HepG2 (cell line): ENCODE results near the gene NCOA5. TPM values are rescaled to one million over a fixed set of nuclear protein-coding genes. Genes with fewer than 3 reads are reported as not detected.

Source experiments
- AHR ChIP-seq: IDR thresholded peaks from 2 replicates; pipeline ENCODE4 v1.6.1; 2018; ENCODE audit warnings: missing genetic modification reagents, missing compliant biosample characterization
- BRD4 ChIP-seq: sonication (generic); formaldehyde crosslinking; IDR thresholded peaks from 2 replicates; pipeline ENCODE4 v1.4.0; 2020; ENCODE audit warnings: missing genetic modification reagents
- CBX1 ChIP-seq: IDR thresholded peaks from one replicate; pipeline ENCODE4 v1.6.1; 2016; ENCODE audit warnings: antibody characterized with exemption, low read depth
- CSRNP1 ChIP-seq: sonication (generic); formaldehyde crosslinking; IDR thresholded peaks from 2 replicates; pipeline ENCODE4 v1.8.1; 2023; ENCODE audit warnings: mild to moderate bottlenecking, missing genetic modification reagents
- EEA1 ChIP-seq: sonication (generic); formaldehyde crosslinking; IDR thresholded peaks from 2 replicates; pipeline ENCODE4 v1.5.1; 2020; ENCODE audit warnings: mild to moderate bottlenecking, missing genetic modification reagents, borderline replicate concordance
- HNRNPUL1 ChIP-seq: fragments of 200-400 bp; formaldehyde crosslinking; IDR thresholded peaks from 2 replicates; pipeline ENCODE4 v1.6.1; 2017; ENCODE audit warnings: low read depth, mild to moderate bottlenecking, low read length, moderate library complexity
- MIER3 ChIP-seq: IDR thresholded peaks from 2 replicates; pipeline ENCODE4 v1.6.1; 2016; ENCODE audit warnings: missing compliant biosample characterization, borderline replicate concordance
- MLLT10 ChIP-seq: sonication (generic); formaldehyde crosslinking; IDR thresholded peaks from 2 replicates; pipeline ENCODE4 v1.4.0; 2020; ENCODE audit warnings: missing genetic modification reagents
- NFKBIZ ChIP-seq: IDR thresholded peaks from 2 replicates; pipeline ENCODE4 v1.6.1; 2018; ENCODE audit warnings: missing genetic modification reagents, missing compliant biosample characterization
- NFRKB ChIP-seq: fragments of 450-650 bp; IDR thresholded peaks from 2 replicates; pipeline ENCODE4 v1.6.1; 2017
- NFYC ChIP-seq: IDR thresholded peaks from 2 replicates; pipeline ENCODE4 v1.6.1; 2016; ENCODE audit warnings: missing genetic modification reagents, missing compliant biosample characterization
- NR1H2 ChIP-seq: sonication (generic); formaldehyde crosslinking; IDR thresholded peaks from 2 replicates; pipeline ENCODE4 v1.8.1; 2022; ENCODE audit warnings: low read depth, missing genetic modification reagents, borderline replicate concordance
- REXO4 ChIP-seq: sonication (generic); formaldehyde crosslinking; IDR thresholded peaks from 2 replicates; pipeline ENCODE4 v1.8.0; 2022; ENCODE audit warnings: missing genetic modification reagents, mild to moderate bottlenecking, borderline replicate concordance
- SALL1 ChIP-seq: sonication (generic); formaldehyde crosslinking; IDR thresholded peaks from 2 replicates; pipeline ENCODE4 v1.8.0; 2022; ENCODE audit warnings: mild to moderate bottlenecking, missing genetic modification reagents
- ZFP82 ChIP-seq: sonication (generic); formaldehyde crosslinking; IDR thresholded peaks from 2 replicates; pipeline ENCODE4 v1.5.1; 2020; ENCODE audit warnings: mild to moderate bottlenecking, missing genetic modification reagents, borderline replicate concordance
- ZFP91 ChIP-seq: sonication (generic); formaldehyde crosslinking; IDR thresholded peaks from 2 replicates; pipeline ENCODE4 v1.9.0; 2022; ENCODE audit warnings: missing genetic modification reagents, mild to moderate bottlenecking, borderline replicate concordance
- ZMYM2 ChIP-seq: sonication (generic); formaldehyde crosslinking; IDR thresholded peaks from 2 replicates; pipeline ENCODE4 v1.8.0; 2022; ENCODE audit warnings: mild to moderate bottlenecking, missing genetic modification reagents
- ZNF225 ChIP-seq: sonication (generic); formaldehyde crosslinking; IDR thresholded peaks from 2 replicates; pipeline ENCODE4 v1.4.0; 2020; ENCODE audit warnings: mild to moderate bottlenecking, missing genetic modification reagents
- ZNF572 ChIP-seq: sonication (generic); formaldehyde crosslinking; IDR thresholded peaks from 2 replicates; pipeline ENCODE4 v1.5.1; 2020; ENCODE audit warnings: mild to moderate bottlenecking, missing genetic modification reagents
- ZNF766 ChIP-seq: sonication (generic); formaldehyde crosslinking; IDR thresholded peaks from 2 replicates; pipeline ENCODE4 v1.5.0; 2020; ENCODE audit warnings: missing genetic modification reagents, borderline replicate concordance
- ZNF782 ChIP-seq: sonication (generic); formaldehyde crosslinking; IDR thresholded peaks from 2 replicates; pipeline ENCODE4 v1.4.0; 2020; ENCODE audit warnings: missing genetic modification reagents, mild to moderate bottlenecking, borderline replicate concordance
- polyA plus RNA-seq, 8 experiments: library from polyadenylated mRNA; depleted of rRNA in 3 of 8; stranded (reverse) in 7 of 8; unstranded in 1 of 8; fragments of >200 nt; fragmentation: Illumina TruSeq in 4 of 8; extraction: Trizol in 4 of 8; gene quantifications; 2 replicates each; pipeline versions ENCODE4 v1.2.1 to v1.2.3, GENCODE V29; 2011 to 2016; ENCODE audit warnings: low read depth in 4 of 8, missing spikeins in 1 of 8, mixed read lengths in 1 of 8; ENCODE audit not compliant: insufficient read depth in 1 of 8
- total RNA-seq, 5 experiments: library from RNA; depleted of rRNA; stranded (reverse); fragments of >200 nt; fragmentation: Illumina TruSeq; extraction: Trizol; gene quantifications; 2 replicates each; pipeline ENCODE4 v1.2.3, GENCODE V29; 2016; ENCODE audit warnings: low read depth in 1 of 5
- TF ChIP-seq, protein P1 (sequence below): sonication (generic); formaldehyde crosslinking; IDR thresholded peaks from 2 replicates; pipeline ENCODE4 v1.8.1; 2022; ENCODE audit warnings: low read depth, mild to moderate bottlenecking, missing genetic modification reagents

NCOA5 gene
- total and polyA plus RNA-seq, 2 of the 13 experiments (the other 11 are each of a cell fraction or from before 2014, with no cell fraction given): 16.5 to 28.4 TPM

DNA sequence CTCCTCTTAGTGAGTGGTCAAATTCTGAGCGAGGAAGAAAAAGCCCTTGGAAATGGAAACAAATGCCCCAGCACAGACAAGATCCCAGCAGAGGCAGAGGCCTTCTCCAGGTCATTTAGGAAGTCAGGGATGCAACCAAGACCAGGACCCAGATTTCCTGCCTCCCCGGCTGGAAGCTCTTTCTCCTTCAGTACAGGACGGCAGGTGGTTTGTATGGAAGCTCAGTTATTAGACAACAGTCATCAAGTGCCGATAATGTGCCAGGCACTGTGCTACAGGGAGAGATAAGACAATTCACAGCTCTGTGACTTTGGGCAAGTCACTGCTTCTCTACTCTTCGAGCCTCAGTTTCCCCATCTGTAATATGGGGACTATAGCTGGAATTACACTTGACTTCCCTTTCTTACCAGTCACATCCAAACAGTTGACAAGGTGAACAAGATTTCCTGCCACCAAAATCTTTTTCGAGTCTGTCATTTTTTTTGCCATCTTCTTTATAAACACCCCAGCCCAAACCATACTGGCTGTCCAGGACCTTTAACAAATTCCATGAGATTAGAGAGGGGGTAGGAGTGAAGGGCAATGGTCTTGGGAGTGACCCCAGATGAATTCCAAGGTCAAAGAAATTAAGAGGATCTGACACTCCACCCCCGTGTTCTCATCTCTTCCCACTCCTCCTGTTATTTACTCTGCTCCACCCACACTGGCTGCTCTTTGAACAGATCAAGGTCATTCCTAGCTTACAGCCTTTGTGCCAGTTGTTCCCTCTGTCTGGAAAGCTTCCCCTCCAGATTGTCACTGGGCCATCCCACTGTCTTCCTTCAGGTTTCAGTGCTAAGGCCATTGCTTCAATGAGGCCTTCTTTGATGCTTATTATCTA, 75.0 kb downstream of the NCOA5 start (continued):
- no peak for TF ChIP-seq HNRNPUL1
- TF ChIP-seq ZFP91 (CRISPR knock-in tag): 0 out of 2 replicates have a peak, but pooled peaks have one; percentile 7
- no peak for TF ChIP-seq ZFP82 (CRISPR knock-in tag)
- peak; percentile 69; the same call in 1 of the 2 replicates for TF ChIP-seq SALL1
- TF ChIP-seq ZNF572: no peak
- 0 out of 2 replicates have a peak, but pooled peaks have one; percentile 31 for TF ChIP-seq CSRNP1
- no peak for TF ChIP-seq NR1H2 (CRISPR knock-in tag)
- no peak for TF ChIP-seq ZNF225
- no peak; the same call in 1 of the 2 replicates for TF ChIP-seq AHR (CRISPR knock-in tag)
- TF ChIP-seq NFRKB: no peak
- TF ChIP-seq MIER3 (CRISPR knock-in tag): peak; percentile 82; the same call in 1 of the 2 replicates
- no peak for TF ChIP-seq NFKBIZ (CRISPR knock-in tag)
- 0 out of 2 replicates have a peak, but pooled peaks have one; percentile 5 for TF ChIP-seq BRD4 (CRISPR knock-in tag)
- TF ChIP-seq, protein P1, sequence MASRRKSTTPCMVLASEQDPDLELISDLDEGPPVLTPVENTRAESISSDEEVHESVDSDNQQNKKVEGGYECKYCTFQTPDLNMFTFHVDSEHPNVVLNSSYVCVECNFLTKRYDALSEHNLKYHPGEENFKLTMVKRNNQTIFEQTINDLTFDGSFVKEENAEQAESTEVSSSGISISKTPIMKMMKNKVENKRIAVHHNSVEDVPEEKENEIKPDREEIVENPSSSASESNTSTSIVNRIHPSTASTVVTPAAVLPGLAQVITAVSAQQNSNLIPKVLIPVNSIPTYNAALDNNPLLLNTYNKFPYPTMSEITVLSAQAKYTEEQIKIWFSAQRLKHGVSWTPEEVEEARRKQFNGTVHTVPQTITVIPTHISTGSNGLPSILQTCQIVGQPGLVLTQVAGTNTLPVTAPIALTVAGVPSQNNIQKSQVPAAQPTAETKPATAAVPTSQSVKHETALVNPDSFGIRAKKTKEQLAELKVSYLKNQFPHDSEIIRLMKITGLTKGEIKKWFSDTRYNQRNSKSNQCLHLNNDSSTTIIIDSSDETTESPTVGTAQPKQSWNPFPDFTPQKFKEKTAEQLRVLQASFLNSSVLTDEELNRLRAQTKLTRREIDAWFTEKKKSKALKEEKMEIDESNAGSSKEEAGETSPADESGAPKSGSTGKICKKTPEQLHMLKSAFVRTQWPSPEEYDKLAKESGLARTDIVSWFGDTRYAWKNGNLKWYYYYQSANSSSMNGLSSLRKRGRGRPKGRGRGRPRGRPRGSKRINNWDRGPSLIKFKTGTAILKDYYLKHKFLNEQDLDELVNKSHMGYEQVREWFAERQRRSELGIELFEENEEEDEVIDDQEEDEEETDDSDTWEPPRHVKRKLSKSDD: no peak
- TF ChIP-seq NFYC (CRISPR knock-in tag): no peak
- no peak for TF ChIP-seq MLLT10 (CRISPR knock-in tag)
- TF ChIP-seq ZNF766 (CRISPR knock-in tag): no peak
- TF ChIP-seq CBX1: no peak
- no peak for TF ChIP-seq REXO4 (CRISPR knock-in tag)
- peak; percentile 50 for TF ChIP-seq ZMYM2
- TF ChIP-seq ZNF782: no peak
- no peak for TF ChIP-seq EEA1 (CRISPR knock-in tag)
